H9 (cell line): ENCODE results near the gene NUP98. TPM values are rescaled to one million over a fixed set of nuclear protein-coding genes. Genes with fewer than 3 reads are reported as not detected.
A peak's percentile ranks its signal among the peaks of the same experiment; 100 is the strongest.

Experiments used
- DNase-seq: peaks from one replicate; pipeline ENCODE4 v3.0.0-alpha.2; 2017
- H2AFZ ChIP-seq: one replicate; pipeline ENCODE4 v1.6.1; 2013; ENCODE audit warnings: mild to moderate bottlenecking, low read length, control low read depth, moderate library complexity
- H2AK5ac ChIP-seq: 2 replicates; pipeline ENCODE4 v1.6.1; 2013; ENCODE audit warnings: low read length, control low read depth, mixed read lengths; ENCODE audit not compliant: insufficient read length
- H2BK120ac ChIP-seq: one replicate; pipeline ENCODE4 v1.6.1; 2013; ENCODE audit warnings: low read depth, mild to moderate bottlenecking, low read length, control low read depth, inconsistent platforms; ENCODE audit not compliant: poor library complexity, severe bottlenecking
- H2BK12ac ChIP-seq: 2 replicates; pipeline ENCODE4 v1.6.1; 2013; ENCODE audit warnings: low read length, control low read depth, mixed read lengths, low read depth; ENCODE audit not compliant: insufficient read length
- H2BK15ac ChIP-seq: 2 replicates; pipeline ENCODE4 v1.6.1; 2013; ENCODE audit warnings: low read depth, low read length, control low read depth
- H2BK20ac ChIP-seq: one replicate; pipeline ENCODE4 v1.6.1; 2013; ENCODE audit warnings: low read depth, mild to moderate bottlenecking, low read length, control low read depth, inconsistent platforms; ENCODE audit not compliant: poor library complexity, severe bottlenecking
- H2BK5ac ChIP-seq: 2 replicates; pipeline ENCODE4 v1.6.1; 2013; ENCODE audit warnings: low read length, control low read depth, mixed read lengths; ENCODE audit not compliant: insufficient read length
- H3K14ac ChIP-seq: 2 replicates; pipeline ENCODE4 v1.6.1; 2013; ENCODE audit warnings: low read length, control low read depth; ENCODE audit not compliant: insufficient read depth
- H3K18ac ChIP-seq: 2 replicates; pipeline ENCODE4 v1.6.1; 2013; ENCODE audit warnings: low read depth, mild to moderate bottlenecking, mixed read lengths, low read length, control low read depth; ENCODE audit not compliant: insufficient read length
- H3K23ac ChIP-seq: 2 replicates; pipeline ENCODE4 v1.6.1; 2013; ENCODE audit warnings: low read length, control low read depth, mixed read lengths, low read depth; ENCODE audit not compliant: insufficient read length
- H3K23me2 ChIP-seq: 2 replicates; pipeline ENCODE4 v1.6.1; 2013; ENCODE audit warnings: low read depth, mild to moderate bottlenecking, mixed read lengths, low read length, control low read depth; ENCODE audit not compliant: insufficient read length, poor library complexity, severe bottlenecking
- H3K27ac ChIP-seq: 2 replicates; pipeline ENCODE4 v1.5.1; 2013; ENCODE audit warnings: low read length, control low read depth, mixed read lengths, low read depth; ENCODE audit not compliant: insufficient read length
- H3K27me3 ChIP-seq: 2 replicates; pipeline ENCODE4 v1.6.1; 2013; ENCODE audit warnings: low read length, control low read depth, inconsistent platforms; ENCODE audit not compliant: insufficient read depth
- H3K4ac ChIP-seq: 2 replicates; pipeline ENCODE4 v1.6.1; 2013; ENCODE audit warnings: low read depth, mild to moderate bottlenecking, control low read depth, inconsistent platforms, low read length, moderate library complexity
- H3K4me1 ChIP-seq: 2 replicates; pipeline ENCODE4 v1.6.1; 2013; ENCODE audit warnings: low read length, control low read depth, inconsistent platforms; ENCODE audit not compliant: insufficient read depth
- H3K4me2 ChIP-seq: 2 replicates; pipeline ENCODE4 v1.6.1; 2013; ENCODE audit warnings: low read length, control low read depth, mixed read lengths; ENCODE audit not compliant: insufficient read length, insufficient read depth
- H3K56ac ChIP-seq: 2 replicates; pipeline ENCODE4 v1.6.1; 2013; ENCODE audit warnings: low read depth, mild to moderate bottlenecking, mixed read lengths, low read length, control low read depth; ENCODE audit not compliant: insufficient read length
- H3K79me1 ChIP-seq: 2 replicates; pipeline ENCODE4 v1.6.1; 2013; ENCODE audit warnings: low read depth, mild to moderate bottlenecking, moderate library complexity, low read length, control low read depth, inconsistent platforms; ENCODE audit not compliant: insufficient read depth, poor library complexity, severe bottlenecking
- H3K79me2 ChIP-seq: 2 replicates; pipeline ENCODE4 v1.6.1; 2013; ENCODE audit warnings: low read length, control low read depth, inconsistent platforms; ENCODE audit not compliant: insufficient read depth
- H3K9ac ChIP-seq: 2 replicates; pipeline ENCODE4 v1.6.1; 2013; ENCODE audit warnings: low read length, control low read depth, mixed read lengths; ENCODE audit not compliant: insufficient read length; ENCODE audit errors: extremely low read depth
- H3K9me3 ChIP-seq: one replicate; pipeline ENCODE4 v1.6.1; 2013; ENCODE audit warnings: low read depth, low read length, inconsistent platforms; ENCODE audit not compliant: control insufficient read depth
- H3T11ph ChIP-seq: one replicate; pipeline ENCODE4 v1.6.1; 2013; ENCODE audit warnings: mild to moderate bottlenecking, low read length, control low read depth, inconsistent platforms
- H4K20me1 ChIP-seq: one replicate; pipeline ENCODE4 v1.6.1; 2013; ENCODE audit not compliant: control insufficient read depth, insufficient read length, insufficient read depth
- H4K5ac ChIP-seq: 2 replicates; pipeline ENCODE4 v1.6.1; 2013; ENCODE audit warnings: low read depth, mild to moderate bottlenecking, mixed read lengths, low read length, control low read depth; ENCODE audit not compliant: insufficient read length
- H4K8ac ChIP-seq: replicated peaks from 2 replicates; pipeline ENCODE4 v1.6.1; 2013; ENCODE audit warnings: low read length, control low read depth, mixed read lengths, low read depth; ENCODE audit not compliant: insufficient read length
- H4K91ac ChIP-seq: 2 replicates; pipeline ENCODE4 v1.6.1; 2013; ENCODE audit warnings: low read depth, mild to moderate bottlenecking, moderate library complexity, mixed read lengths, low read length, control low read depth; ENCODE audit not compliant: insufficient read length
- H3K27ac Mint-ChIP-seq, 3 experiments: 2 replicates in 2 of 3; 3 replicates in 1 of 3; pipeline ENCODE4 v1.8.0; 2020 to 2021; ENCODE audit warnings: mixed read lengths in 3 of 3, mild to moderate bottlenecking in 1 of 3, moderate library complexity in 1 of 3
- H3K27me3 Mint-ChIP-seq: 2 replicates; pipeline ENCODE4 v1.8.0; 2021; ENCODE audit warnings: low read depth, mild to moderate bottlenecking, moderate library complexity, mixed read lengths
- H3K36me3 Mint-ChIP-seq, 3 experiments: 2 replicates in 2 of 3; 3 replicates in 1 of 3; pipeline ENCODE4 v1.8.0; 2020 to 2021; ENCODE audit warnings: low read depth in 3 of 3, mixed read lengths in 3 of 3; ENCODE audit not compliant: insufficient read depth in 1 of 3
- H3K4me1 Mint-ChIP-seq, 2 experiments: 2 replicates each; pipeline ENCODE4 v1.8.0; 2020; ENCODE audit warnings: mixed read lengths in 2 of 2
- H3K4me3 Mint-ChIP-seq, 2 experiments: 2 replicates in 1 of 2; 3 replicates in 1 of 2; pipeline ENCODE4 v1.8.0; 2020 to 2021; ENCODE audit warnings: mild to moderate bottlenecking in 2 of 2, mixed read lengths in 2 of 2, moderate library complexity in 1 of 2
- H3K9me3 Mint-ChIP-seq, 2 experiments: 2 replicates in 1 of 2; 3 replicates in 1 of 2; pipeline ENCODE4 v1.8.0; 2020; ENCODE audit warnings: mild to moderate bottlenecking in 2 of 2, mixed read lengths in 2 of 2, moderate library complexity in 1 of 2
- CTCF ChIP-seq: fragments of 200-600 bp; sonication (generic); conservative IDR thresholded peaks from 3 replicates; pipeline ENCODE4 v1.8.0; 2021; ENCODE audit warnings: antibody characterized with exemption, mild to moderate bottlenecking
- WGBS: extraction: QIAGEN DNeasy Blood & Tissue Kit; methylation state at CpG from one replicate; pipeline ENCODE4 v1.1.7; 2013; ENCODE audit warnings: missing lambda C conversion rate, low lambda C conversion rate, mixed read lengths; ENCODE audit not compliant: insufficient read length; ENCODE audit errors: extremely low coverage; 5-methylcytosine and 5-hydroxymethylcytosine counted together
- long read RNA-seq: library from polyadenylated mRNA; unstranded; transcript quantifications from one replicate; pipeline ENCODE4 v2.0.0, GENCODE V29; 2020
- total RNA-seq: library from RNA; stranded (reverse); gene quantifications from 2 replicates; pipeline ENCODE4 v1.2.1, GENCODE V29; 2021

NUP98 gene
- total RNA-seq = 105 and 106 TPM in 2 replicates
- long read RNA-seq, full-length matches to known transcripts = 137 of 285 reads
- long read RNA-seq, partial matches to known transcripts = 94 of 285 reads
- long read RNA-seq, other reads (novel, unspliced or antisense) = 54 of 285 reads

GRCh38 chr11:3797329-3798090, at the start of gene NUP98:
NUP98 (minus strand) TSS chr11:3797554; CDS start chr11:3782117, 15,437 bp downstream.
- Mint-ChIP-seq H3K36me3 (peaks cover 24 to 27% (median 26%) of the 10 kb centered on the region in 3 experiments), H3K4me1 (peaks cover 14 to 21% of the 10 kb centered on the region in 2 experiments), H3K4me3 (peak within 1 kb of the TSS; percentile 89 to 97), H3K27me3 (no peaks in the 10 kb centered on the region), H3K9me3 (peaks cover 0 to 2% of the 10 kb centered on the region in 2 experiments; a peak in 2 of 5 replicates), H3K27ac (peak within 1 kb of the TSS; percentile 96 to 100 (median 96))
- no peaks in the 10 kb centered on the region for H3K27me3 ChIP-seq
- H3K27ac ChIP-seq = peak within 1 kb of the TSS; percentile 54
- no peaks in the 10 kb centered on the region for H3K4me1 ChIP-seq
- no peak within 1 kb of the TSS for H3K56ac ChIP-seq
- H3K4ac ChIP-seq = no peak within 1 kb of the TSS
- H3K23ac ChIP-seq = no peak within 1 kb of the TSS
- H3K9ac ChIP-seq = peak within 1 kb of the TSS; percentile 75
- H2BK20ac ChIP-seq = no peak within 1 kb of the TSS
- no peaks in the 10 kb centered on the region for H4K20me1 ChIP-seq
- H2AFZ ChIP-seq = no peak within 1 kb of the TSS
- no peak within 1 kb of the TSS for H4K5ac ChIP-seq
- H3K18ac ChIP-seq = peak within 1 kb of the TSS; percentile 84
- no peak within 1 kb of the TSS for H2BK120ac ChIP-seq
- DNase-seq = peak; percentile 100
- H4K8ac ChIP-seq = no peak within 1 kb of the TSS
- no peaks in the 10 kb centered on the region for H3K79me1 ChIP-seq
- no CpG with 5 or more reads among the region's 86 CpGs for WGBS
- H2AK5ac ChIP-seq = no peak within 1 kb of the TSS
- peak within 1 kb of the TSS; percentile 86 for H3K14ac ChIP-seq
- no peak within 1 kb of the TSS for H2BK12ac ChIP-seq
- H3K4me2 ChIP-seq = peak within 1 kb of the TSS; percentile 92
- H4K91ac ChIP-seq = no peak within 1 kb of the TSS
- no peak within 1 kb of the TSS for H2BK15ac ChIP-seq
- H2BK5ac ChIP-seq = no peak within 1 kb of the TSS
- no peak for TF ChIP-seq CTCF
- peaks cover 5% of the 10 kb centered on the region for H3K23me2 ChIP-seq
- H3K9me3 ChIP-seq = no peaks in the 10 kb centered on the region
- peaks cover 31% of the 10 kb centered on the region for H3K79me2 ChIP-seq
- H3T11ph ChIP-seq = no peak within 1 kb of the TSS
